Medulla oblongata (tissue), 1 donor: ENCODE results near the gene TMEM220.
A peak's percentile ranks its signal among the peaks of the same experiment; 100 is the strongest.
"Not testable (repeated sequence)": the region's sequence is repeated elsewhere in the genome, so short reads cannot be mapped to it uniquely, and the experiment has no call there.

ENCODE experiments used
- DNase-seq: peaks from one replicate; pipeline ENCODE4 v3.0.0-alpha.2; 2015; ENCODE audit errors: extremely low spot score

Gene TMEM220

DNA sequence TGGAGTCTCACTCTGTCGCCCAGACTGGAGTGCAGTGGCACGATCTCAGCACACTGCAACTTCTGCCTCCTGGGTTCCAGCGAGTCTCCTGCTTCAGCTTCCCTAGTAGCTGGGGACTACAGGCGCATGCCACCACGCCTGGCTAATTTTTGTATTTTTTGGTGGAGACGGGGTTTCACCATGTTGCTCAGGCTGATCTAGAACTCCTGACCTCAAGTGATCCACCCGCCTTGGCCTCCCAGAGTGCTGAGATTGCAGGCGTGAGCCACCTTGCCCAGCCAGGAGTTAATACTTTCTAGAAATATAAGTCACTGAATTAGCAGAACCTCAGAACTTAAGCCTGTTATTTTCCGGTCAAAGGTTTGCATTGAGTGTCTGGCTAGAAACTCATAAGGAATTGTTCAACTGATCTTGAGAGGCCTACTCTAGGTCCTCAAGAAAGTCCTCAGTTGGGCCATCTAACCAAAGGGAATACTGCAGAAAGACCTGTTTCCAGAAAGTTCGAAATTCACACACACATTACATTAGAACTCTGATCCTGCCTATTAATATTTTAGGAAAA lies 1.4 kb downstream of the TMEM220 start:
- DNase-seq, result no peak

DNA sequence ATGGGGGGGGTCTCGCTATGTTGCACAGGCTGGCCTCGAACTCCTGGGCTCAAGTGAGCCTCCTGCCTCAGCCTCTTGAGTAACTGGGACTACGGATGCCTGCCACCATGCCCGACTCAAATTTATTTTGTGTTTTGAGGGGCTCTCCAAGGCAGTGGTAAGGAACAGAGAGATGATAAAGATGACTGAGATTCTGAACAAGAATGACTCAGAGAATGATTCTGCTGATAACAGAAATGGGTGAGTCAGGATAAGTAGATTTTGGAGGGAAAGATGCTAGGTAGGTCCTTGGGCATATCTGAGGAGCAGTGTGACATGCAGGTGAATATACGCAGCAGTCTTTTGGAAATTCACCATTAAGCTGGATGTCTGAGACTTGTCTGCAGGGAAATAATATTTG lies 2.6 kb downstream of the TMEM220 start:
- no peak for DNase-seq

DNA sequence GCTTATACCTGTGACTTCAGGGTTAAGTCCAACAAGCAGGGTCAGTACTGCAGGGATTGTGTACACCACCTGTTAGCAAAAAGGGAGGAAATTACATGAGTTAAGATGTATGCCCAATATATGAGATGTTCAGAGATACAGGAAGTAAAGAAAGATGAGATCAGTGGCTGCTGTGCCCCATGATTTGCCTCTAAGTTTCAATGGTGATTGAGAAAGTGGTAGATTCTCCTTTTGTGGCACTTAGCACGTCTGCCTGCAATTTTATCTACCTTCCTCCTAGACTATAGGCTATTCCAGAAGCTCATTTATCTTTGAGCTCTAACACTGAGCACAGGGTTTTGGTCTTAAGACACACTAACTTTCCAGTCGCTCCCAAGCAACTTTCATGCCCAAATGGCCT lies 3.6 kb downstream of the TMEM220 start:
- no peak for DNase-seq

DNA sequence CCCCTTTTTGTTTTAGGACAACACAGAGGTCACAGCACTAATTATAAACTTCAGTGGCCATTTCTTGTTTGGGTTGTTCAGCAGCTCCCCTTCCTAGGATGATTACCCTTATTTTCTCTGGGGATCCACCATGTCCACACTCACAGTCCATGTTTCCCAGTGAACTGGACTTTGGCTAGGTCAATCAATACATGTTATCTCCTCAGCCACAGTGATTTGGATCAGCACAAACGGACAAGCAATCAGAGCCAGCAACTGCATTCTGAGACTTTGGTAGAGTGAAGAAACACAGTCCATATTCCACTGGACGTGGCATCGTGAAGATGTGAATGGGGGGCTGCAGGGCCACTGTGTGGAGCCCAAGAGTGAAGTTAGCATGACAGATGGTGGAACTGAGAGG lies 4.6 kb downstream of the TMEM220 start:
- DNase-seq, result no peak

DNA sequence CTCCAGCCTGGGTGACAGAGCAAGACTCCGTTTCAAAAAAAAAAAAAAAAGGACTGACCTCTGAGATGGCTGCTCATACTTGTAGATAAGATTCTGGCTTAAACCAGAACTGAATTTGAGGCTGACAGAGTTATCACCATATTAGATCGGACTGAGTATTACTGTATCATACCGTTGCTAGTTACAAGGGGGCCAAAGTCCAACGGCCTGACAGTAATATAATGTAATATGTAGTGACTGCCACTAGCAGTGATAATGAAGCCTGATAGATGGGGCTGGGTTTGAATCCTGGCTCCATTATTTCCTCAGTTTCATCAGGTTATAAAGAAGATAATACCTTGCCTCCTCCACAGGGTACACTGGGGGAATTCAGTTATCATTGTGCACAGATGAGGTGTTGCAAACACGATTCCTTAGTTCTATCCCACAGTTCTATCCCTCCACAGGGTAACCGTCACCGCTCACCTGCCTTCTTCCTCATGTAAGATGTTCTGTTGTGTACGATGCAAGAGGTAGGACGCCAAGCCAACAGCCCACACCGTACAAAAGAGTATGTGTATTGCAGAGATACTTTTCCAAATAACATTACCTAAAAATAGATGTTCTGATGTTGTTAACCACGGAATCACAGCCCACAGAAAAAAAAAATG lies 5.2 kb downstream of the TMEM220 start:
- no peak for DNase-seq

DNA sequence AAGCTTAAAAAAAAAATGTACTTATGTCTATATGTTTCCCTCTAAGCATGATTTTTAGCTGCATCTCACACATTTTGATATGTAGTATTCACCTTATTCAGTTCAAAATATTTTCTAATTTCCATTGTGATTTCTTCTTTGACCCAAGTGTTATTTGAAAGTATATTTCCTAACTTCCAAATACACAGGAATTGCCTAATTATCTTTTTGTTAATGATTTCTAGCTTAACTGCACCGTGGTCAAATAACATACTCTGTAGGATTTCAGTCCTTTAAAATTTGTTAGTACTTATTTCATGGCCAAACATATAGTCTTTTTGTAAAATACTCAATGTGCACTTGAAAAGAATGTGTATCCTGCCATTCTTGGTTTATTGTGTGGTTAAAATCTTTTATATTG lies 11.3 kb downstream of the TMEM220 start:
- no peak for DNase-seq

DNA sequence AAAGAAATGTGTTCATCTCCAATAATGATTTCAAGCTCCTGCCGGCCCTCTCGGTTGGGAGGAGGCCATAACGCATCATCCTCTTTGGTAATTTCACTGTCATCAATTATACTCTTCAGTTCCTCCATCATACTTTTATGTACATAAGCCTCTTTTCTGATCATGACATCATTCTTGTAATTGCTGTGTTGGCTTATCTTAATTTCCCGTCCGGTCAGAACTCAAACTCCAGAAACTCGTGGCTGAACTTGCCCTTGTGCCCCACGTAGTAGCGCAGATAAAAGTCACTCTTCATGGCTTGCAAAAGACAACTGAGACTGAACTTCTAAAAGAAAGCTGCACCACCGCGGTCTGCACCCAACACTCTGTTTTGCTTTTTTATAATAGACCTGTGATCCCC lies 13.6 kb downstream of the TMEM220 start:
- no peak for DNase-seq

DNA sequence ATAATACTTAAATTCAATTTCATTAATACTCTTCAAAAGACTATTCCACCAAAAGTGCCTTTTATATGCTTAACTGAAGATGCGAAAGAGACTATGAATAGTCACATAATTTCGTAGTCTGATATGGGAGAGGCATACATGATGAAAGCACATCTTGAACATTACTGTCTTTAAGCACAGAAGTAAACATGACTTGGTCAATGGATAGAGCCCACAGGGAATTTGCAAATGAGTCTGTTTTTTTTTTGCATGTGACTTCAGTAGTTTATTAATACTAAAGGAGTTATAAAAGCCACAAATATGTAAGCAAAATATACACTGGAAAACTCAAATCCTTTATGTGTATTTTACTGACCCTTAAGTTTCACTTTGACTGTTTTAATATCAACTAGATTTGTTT lies 16.5 kb downstream of the TMEM220 start:
- DNase-seq, result no peak

DNA sequence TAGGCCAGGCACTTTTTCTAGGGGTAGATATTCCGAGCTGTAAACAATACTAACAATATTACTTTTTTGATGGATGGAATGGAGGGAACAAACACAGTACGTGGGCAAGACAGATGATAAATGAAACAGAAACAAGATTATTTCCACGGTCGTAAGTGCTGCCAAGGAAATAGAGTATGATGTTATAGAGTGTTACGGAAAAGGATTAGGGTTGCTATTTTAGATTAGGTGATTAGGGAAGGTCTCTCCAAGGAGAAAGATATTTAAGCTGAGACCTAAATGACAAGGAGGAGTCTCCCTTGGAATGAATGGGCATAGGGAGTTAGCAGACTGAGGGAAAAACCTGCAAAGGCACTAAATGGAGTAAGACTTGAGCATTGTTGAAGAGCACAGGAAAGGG lies 24.1 kb downstream of the TMEM220 start:
- DNase-seq, result no peak

DNA sequence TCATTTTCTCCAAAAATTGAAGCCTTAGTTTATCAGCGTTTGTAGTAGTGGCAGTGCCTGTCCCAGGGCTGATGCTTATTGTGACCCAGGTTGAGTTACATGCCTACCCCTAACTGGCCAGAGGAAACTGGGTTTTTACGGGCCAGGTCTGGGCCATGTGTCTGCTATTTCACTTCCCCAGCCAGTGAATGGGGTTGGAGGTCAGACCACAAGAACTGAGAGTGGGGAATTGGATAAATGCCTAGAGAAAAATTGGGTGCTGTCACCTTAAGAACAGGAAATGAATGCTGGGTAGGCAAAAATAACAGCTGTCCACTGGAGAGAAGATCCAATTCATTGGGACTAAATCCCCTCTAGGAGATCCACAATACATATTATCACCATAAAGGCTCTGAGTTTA lies 27.2 kb downstream of the TMEM220 start:
- DNase-seq, result peak; percentile 17

DNA sequence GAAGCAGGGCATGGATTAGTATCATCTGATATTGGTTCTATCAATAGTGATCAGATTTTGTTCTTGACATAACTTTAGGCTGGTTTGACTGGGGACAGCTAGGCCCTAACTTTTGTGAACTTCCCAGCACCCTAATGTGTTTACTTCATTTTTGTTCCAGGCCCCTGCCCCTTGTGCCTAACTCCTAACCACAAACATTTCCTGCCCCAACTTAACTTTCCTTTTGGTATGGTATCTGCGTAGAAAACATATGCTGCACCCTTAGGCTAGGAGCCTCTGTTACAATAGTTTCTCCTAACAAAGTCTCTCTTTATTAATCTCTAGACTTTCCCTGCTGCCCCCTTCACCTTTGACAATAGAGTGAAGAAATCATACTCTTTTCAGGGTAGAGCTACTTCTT lies 30.0 kb downstream of the TMEM220 start:
- DNase-seq, result no peak

DNA sequence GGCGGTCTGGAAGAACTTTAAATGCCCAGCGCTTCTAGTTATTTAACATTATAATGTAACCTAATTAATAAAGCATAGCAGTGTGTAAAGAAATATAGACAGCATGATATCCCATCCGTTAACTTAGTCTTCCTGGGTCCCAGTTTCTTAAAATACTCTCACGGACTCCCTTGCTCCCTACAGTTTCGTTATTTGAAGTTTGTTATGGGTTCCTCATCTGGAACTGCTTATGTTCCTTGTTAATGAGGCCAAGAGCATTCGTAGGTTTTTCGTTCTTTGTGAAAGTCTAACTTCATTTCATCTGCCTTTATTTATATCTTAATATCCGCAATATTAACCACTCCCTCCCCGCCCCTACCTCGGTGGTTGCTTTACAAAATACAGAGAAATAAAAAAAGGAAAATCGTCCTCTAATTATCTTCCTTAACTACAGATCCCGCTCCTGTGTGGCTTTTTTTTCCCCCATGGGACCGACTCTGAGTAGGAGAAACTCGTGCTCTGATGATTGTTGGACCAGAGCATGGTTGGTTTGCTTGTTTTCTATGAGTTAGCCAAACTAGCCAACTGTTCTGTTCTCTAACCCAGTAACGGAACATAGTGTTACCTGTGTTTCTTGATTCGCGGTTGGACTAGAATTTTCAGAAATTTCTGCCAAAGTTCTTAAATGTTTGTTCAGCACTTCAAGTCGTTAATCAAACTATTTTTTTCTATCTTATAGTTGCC lies 31.6 kb downstream of the TMEM220 start:
- DNase-seq, result peak; percentile 14

DNA sequence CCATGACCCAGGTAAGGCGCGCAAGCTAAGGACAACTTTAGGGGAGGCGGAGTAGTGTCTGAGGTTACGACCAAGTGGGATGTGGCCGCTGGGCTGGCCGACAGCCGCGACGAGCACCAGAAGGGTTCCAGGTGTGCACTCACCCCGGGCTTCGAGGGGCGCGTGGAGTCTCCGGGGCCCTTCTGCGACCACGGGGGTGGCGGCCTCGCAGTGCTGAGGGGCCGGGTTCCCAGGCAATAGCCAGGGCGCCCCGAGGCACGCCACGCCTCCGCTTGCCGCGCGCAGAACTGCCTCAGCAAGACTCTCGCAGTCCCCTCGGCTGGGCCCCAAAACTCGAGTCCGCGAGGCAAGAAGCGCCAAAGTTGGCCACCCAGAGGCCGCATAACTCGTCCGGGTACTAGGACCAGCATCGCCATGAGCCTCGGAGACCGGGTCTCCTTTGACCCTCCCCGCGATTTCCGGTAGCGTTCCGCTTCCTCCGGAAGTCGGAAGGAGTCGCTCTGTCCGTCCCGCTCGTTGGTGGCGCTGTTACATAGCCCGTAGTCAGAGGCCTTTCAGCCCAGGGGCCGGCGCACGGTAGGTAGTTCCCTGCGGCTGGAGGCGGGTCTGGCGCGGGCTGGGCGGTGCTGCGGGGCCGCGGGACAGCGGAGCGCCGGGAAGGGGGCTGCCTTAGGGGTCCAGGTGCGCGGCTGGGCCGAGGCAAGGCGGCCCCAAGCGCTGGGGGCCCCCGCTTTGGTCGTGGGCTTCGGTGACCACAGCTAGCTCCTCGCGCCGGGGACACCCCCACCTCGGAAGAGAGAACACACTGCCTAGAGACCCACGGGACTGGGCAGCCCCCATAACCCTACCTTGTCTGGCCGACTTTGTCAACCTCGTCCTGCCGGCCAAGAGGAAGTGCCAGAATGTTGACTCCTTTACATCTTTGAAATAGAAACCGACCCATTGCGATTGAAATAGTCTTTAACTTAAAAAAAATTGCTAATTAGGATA lies 32.4 kb downstream of the TMEM220 start, which contains the start of the genes ADPRM and SCO1:
Gene ADPRM (plus strand): TSS at position 503 of the 990 bp plus-strand sequence. CDS start 7,333 bp downstream, outside the sequence.
Gene SCO1 (minus strand): TSS at position 442 of the 990 bp plus-strand sequence. CDS start 26 bp downstream, at position 416.
- peak; percentile 97 for DNase-seq

DNA sequence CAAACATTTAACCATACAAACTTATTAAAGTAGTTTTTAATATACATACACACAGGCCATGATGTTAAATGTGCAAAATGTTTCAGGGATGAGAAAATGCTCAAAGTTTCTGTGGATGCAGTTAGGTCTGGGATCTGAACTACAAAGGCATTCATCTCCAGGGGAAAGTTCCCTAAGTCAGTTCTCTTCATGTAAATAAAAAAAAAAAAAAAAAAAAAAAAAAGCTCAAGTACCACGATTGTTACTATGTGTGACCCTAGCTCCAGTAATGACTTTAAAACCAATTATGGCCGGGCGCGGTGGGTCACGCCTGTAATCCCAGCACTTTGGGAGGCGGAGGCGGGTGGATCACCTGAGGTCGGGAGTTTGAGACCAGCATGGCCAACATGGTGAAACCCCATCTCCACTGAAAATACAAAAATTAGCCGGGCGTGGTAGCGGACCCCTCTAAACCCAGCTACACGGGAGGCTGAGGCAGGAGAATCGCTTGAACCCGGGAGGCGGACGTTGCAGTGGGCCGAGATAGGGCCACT lies 33.9 kb downstream of the TMEM220 start:
- not testable (repeated sequence) for DNase-seq

DNA sequence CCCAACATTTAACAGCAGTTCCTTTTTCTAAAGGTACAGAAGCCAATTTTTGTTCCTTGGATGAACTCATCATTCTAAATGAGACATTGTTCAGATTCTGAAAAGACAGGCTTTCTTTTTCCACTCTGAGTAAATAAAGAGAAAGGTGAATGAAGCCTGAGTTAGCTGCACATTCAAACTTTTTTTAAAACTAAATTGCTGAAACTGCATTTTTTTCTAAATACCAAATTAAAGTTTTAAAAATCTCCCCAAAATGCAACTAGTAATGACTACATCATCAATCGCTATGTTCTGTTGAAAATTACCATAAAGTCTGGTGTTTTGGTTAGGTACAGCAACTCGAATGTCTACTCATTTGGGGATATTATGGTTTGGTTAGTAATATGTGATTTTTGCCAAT lies 42.3 kb downstream of the TMEM220 start:
- DNase-seq, result no peak

DNA sequence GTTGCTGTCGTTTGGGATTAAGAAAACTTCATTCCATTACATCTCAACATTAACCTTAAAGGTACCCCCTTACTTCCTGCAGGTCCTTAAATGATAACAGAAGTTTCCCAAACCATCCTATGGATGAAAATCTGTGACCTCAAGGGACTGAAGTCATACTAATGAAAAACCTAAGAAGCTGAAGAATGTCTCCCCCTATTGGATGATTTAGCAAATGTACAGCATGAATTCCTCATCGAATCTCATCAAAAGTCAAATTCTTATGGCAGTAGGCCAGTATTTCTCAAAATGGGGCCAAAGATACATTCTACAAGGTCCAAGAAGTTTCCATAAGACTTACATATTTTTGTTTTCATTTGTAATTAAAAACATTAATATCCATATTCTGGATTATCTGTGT lies 46.0 kb downstream of the TMEM220 start:
- DNase-seq, result no peak

DNA sequence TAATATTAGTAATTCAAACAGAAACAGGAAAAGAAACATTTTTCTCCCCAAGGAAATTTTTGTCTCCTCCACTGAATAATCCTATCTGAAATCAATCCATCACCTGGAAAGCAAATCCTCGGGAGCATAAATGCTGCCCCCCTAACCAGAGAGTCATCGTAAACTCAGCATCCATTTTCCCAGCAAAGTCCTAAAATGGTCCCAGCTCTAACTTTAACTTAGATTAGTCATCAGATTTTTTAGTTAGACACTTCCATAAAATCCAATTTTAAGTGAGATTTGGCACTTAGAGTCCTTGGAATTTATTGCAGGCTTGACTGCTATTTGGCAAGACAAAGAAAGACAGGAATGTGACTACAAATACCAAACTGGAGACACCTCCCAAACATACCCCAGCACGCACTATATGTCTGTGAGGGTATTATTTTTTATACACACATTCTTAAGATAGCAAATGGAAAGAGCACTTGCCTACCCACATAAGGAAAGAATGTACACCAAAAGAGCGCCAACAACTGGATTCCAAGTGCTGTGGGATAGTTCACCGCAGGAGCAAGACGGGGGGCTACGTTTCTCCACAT lies 47.9 kb downstream of the TMEM220 start:
- DNase-seq, result no peak

DNA sequence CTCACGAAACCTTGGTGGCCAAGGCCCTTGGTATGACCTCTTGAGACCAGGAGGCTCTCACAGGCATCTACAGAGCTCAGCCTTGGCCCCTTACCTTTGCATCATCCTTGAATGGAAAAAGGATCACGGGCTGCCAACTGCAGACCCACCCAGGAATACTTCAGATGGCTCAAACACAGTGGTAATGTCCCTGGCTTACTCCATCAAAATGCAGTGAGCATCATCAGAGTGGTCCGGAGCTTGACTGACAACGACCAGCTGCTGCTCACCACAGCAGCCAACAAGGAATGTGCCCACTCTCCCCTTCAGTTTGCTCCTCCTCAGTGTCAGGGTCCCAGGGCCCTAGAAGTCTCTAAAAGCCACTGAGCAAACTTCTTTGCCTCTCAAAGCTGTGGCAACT lies 55.1 kb downstream of the TMEM220 start:
- DNase-seq, result no peak

DNA sequence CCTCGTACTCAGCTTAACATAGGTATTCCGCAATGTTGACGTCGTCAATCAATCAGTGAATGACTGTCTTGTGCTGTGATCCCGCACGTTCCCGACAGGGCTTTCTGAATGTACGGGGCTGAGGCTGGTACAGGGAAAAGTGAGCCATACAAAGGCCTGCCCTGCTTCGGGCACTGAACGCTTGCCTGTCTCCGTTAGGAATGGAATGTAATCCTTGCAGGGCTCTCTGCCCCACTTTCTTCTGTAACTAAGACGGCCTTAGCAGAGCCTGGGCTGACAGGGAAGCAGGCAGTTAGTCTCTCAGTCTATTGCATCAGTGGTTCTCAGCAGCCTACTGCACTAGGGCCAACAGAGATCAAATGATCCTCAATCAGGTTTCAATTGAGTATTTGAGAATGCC lies 56.5 kb downstream of the TMEM220 start:
- no peak for DNase-seq

DNA sequence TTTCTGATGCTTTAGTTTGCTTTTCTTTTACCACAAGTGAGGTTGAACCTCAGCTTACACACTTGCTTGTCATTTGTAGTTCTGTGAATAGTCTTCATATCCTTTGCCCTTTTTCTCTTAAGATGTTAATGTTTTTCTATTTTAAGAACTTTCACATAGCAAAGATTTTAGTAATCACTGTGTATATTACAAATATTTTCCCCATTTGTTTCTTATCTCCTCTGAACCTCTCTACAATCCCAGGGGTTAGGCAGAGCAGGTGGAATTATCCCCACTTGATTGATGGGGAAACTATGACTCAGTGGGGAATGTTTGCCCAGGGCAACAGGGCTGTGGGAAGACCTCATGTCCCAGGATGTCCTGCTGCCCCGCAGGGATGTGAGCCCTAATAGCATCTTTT lies 61.0 kb downstream of the TMEM220 start:
- no peak for DNase-seq

DNA sequence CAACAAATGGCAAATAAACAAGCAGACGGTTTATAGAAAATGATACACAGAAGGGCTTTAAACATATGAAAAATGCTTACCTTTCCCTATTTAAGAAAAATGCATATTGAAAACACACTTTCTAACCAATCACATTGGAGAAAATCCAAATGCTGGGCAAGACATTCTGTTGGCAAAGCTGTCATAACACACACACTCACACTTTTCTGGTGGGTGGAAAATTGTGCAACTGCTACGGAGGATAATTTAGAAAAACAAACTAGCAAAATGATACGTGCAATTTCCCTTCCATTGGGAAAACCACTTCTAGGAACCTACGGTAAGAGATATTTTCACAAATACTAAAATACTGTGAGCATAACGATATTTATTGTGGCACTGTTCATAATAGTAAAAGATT lies 62.9 kb downstream of the TMEM220 start:
- DNase-seq, result no peak
